H9 (cell line): ENCODE results near the gene ZNF775. TPM values are rescaled to one million over a fixed set of nuclear protein-coding genes. Genes with fewer than 3 reads are reported as not detected.

ENCODE experiments used
- DNase-seq: peaks from one replicate; pipeline ENCODE4 v3.0.0-alpha.2; 2017
- H2AFZ ChIP-seq: one replicate; pipeline ENCODE4 v1.6.1; 2013; ENCODE audit warnings: mild to moderate bottlenecking, low read length, control low read depth, moderate library complexity
- H2AK5ac ChIP-seq: 2 replicates; pipeline ENCODE4 v1.6.1; 2013; ENCODE audit warnings: low read length, control low read depth, mixed read lengths; ENCODE audit not compliant: insufficient read length
- H2BK120ac ChIP-seq: one replicate; pipeline ENCODE4 v1.6.1; 2013; ENCODE audit warnings: low read depth, mild to moderate bottlenecking, low read length, control low read depth, inconsistent platforms; ENCODE audit not compliant: poor library complexity, severe bottlenecking
- H2BK12ac ChIP-seq: 2 replicates; pipeline ENCODE4 v1.6.1; 2013; ENCODE audit warnings: low read length, control low read depth, mixed read lengths, low read depth; ENCODE audit not compliant: insufficient read length
- H2BK15ac ChIP-seq: 2 replicates; pipeline ENCODE4 v1.6.1; 2013; ENCODE audit warnings: low read depth, low read length, control low read depth
- H2BK20ac ChIP-seq: one replicate; pipeline ENCODE4 v1.6.1; 2013; ENCODE audit warnings: low read depth, mild to moderate bottlenecking, low read length, control low read depth, inconsistent platforms; ENCODE audit not compliant: poor library complexity, severe bottlenecking
- H2BK5ac ChIP-seq: 2 replicates; pipeline ENCODE4 v1.6.1; 2013; ENCODE audit warnings: low read length, control low read depth, mixed read lengths; ENCODE audit not compliant: insufficient read length
- H3K14ac ChIP-seq: 2 replicates; pipeline ENCODE4 v1.6.1; 2013; ENCODE audit warnings: low read length, control low read depth; ENCODE audit not compliant: insufficient read depth
- H3K18ac ChIP-seq: 2 replicates; pipeline ENCODE4 v1.6.1; 2013; ENCODE audit warnings: low read depth, mild to moderate bottlenecking, mixed read lengths, low read length, control low read depth; ENCODE audit not compliant: insufficient read length
- H3K23ac ChIP-seq: 2 replicates; pipeline ENCODE4 v1.6.1; 2013; ENCODE audit warnings: low read length, control low read depth, mixed read lengths, low read depth; ENCODE audit not compliant: insufficient read length
- H3K23me2 ChIP-seq: 2 replicates; pipeline ENCODE4 v1.6.1; 2013; ENCODE audit warnings: low read depth, mild to moderate bottlenecking, mixed read lengths, low read length, control low read depth; ENCODE audit not compliant: insufficient read length, poor library complexity, severe bottlenecking
- H3K27ac ChIP-seq: 2 replicates; pipeline ENCODE4 v1.5.1; 2013; ENCODE audit warnings: low read length, control low read depth, mixed read lengths, low read depth; ENCODE audit not compliant: insufficient read length
- H3K27me3 ChIP-seq: 2 replicates; pipeline ENCODE4 v1.6.1; 2013; ENCODE audit warnings: low read length, control low read depth, inconsistent platforms; ENCODE audit not compliant: insufficient read depth
- H3K4ac ChIP-seq: 2 replicates; pipeline ENCODE4 v1.6.1; 2013; ENCODE audit warnings: low read depth, mild to moderate bottlenecking, control low read depth, inconsistent platforms, low read length, moderate library complexity
- H3K4me1 ChIP-seq: 2 replicates; pipeline ENCODE4 v1.6.1; 2013; ENCODE audit warnings: low read length, control low read depth, inconsistent platforms; ENCODE audit not compliant: insufficient read depth
- H3K4me2 ChIP-seq: 2 replicates; pipeline ENCODE4 v1.6.1; 2013; ENCODE audit warnings: low read length, control low read depth, mixed read lengths; ENCODE audit not compliant: insufficient read length, insufficient read depth
- H3K56ac ChIP-seq: 2 replicates; pipeline ENCODE4 v1.6.1; 2013; ENCODE audit warnings: low read depth, mild to moderate bottlenecking, mixed read lengths, low read length, control low read depth; ENCODE audit not compliant: insufficient read length
- H3K79me1 ChIP-seq: 2 replicates; pipeline ENCODE4 v1.6.1; 2013; ENCODE audit warnings: low read depth, mild to moderate bottlenecking, moderate library complexity, low read length, control low read depth, inconsistent platforms; ENCODE audit not compliant: insufficient read depth, poor library complexity, severe bottlenecking
- H3K79me2 ChIP-seq: 2 replicates; pipeline ENCODE4 v1.6.1; 2013; ENCODE audit warnings: low read length, control low read depth, inconsistent platforms; ENCODE audit not compliant: insufficient read depth
- H3K9ac ChIP-seq: 2 replicates; pipeline ENCODE4 v1.6.1; 2013; ENCODE audit warnings: low read length, control low read depth, mixed read lengths; ENCODE audit not compliant: insufficient read length; ENCODE audit errors: extremely low read depth
- H3K9me3 ChIP-seq: one replicate; pipeline ENCODE4 v1.6.1; 2013; ENCODE audit warnings: low read depth, low read length, inconsistent platforms; ENCODE audit not compliant: control insufficient read depth
- H3T11ph ChIP-seq: one replicate; pipeline ENCODE4 v1.6.1; 2013; ENCODE audit warnings: mild to moderate bottlenecking, low read length, control low read depth, inconsistent platforms
- H4K20me1 ChIP-seq: one replicate; pipeline ENCODE4 v1.6.1; 2013; ENCODE audit not compliant: control insufficient read depth, insufficient read length, insufficient read depth
- H4K5ac ChIP-seq: 2 replicates; pipeline ENCODE4 v1.6.1; 2013; ENCODE audit warnings: low read depth, mild to moderate bottlenecking, mixed read lengths, low read length, control low read depth; ENCODE audit not compliant: insufficient read length
- H4K8ac ChIP-seq: replicated peaks from 2 replicates; pipeline ENCODE4 v1.6.1; 2013; ENCODE audit warnings: low read length, control low read depth, mixed read lengths, low read depth; ENCODE audit not compliant: insufficient read length
- H4K91ac ChIP-seq: 2 replicates; pipeline ENCODE4 v1.6.1; 2013; ENCODE audit warnings: low read depth, mild to moderate bottlenecking, moderate library complexity, mixed read lengths, low read length, control low read depth; ENCODE audit not compliant: insufficient read length
- H3K27ac Mint-ChIP-seq, 3 experiments: 2 replicates in 2 of 3; 3 replicates in 1 of 3; pipeline ENCODE4 v1.8.0; 2020 to 2021; ENCODE audit warnings: mixed read lengths in 3 of 3, mild to moderate bottlenecking in 1 of 3, moderate library complexity in 1 of 3
- H3K27me3 Mint-ChIP-seq: 2 replicates; pipeline ENCODE4 v1.8.0; 2021; ENCODE audit warnings: low read depth, mild to moderate bottlenecking, moderate library complexity, mixed read lengths
- H3K36me3 Mint-ChIP-seq, 3 experiments: 2 replicates in 2 of 3; 3 replicates in 1 of 3; pipeline ENCODE4 v1.8.0; 2020 to 2021; ENCODE audit warnings: low read depth in 3 of 3, mixed read lengths in 3 of 3; ENCODE audit not compliant: insufficient read depth in 1 of 3
- H3K4me1 Mint-ChIP-seq, 2 experiments: 2 replicates each; pipeline ENCODE4 v1.8.0; 2020; ENCODE audit warnings: mixed read lengths in 2 of 2
- H3K4me3 Mint-ChIP-seq, 2 experiments: 2 replicates in 1 of 2; 3 replicates in 1 of 2; pipeline ENCODE4 v1.8.0; 2020 to 2021; ENCODE audit warnings: mild to moderate bottlenecking in 2 of 2, mixed read lengths in 2 of 2, moderate library complexity in 1 of 2
- H3K9me3 Mint-ChIP-seq, 2 experiments: 2 replicates in 1 of 2; 3 replicates in 1 of 2; pipeline ENCODE4 v1.8.0; 2020; ENCODE audit warnings: mild to moderate bottlenecking in 2 of 2, mixed read lengths in 2 of 2, moderate library complexity in 1 of 2
- WGBS: extraction: QIAGEN DNeasy Blood & Tissue Kit; methylation state at CpG from one replicate; pipeline ENCODE4 v1.1.7; 2013; ENCODE audit warnings: missing lambda C conversion rate, low lambda C conversion rate, mixed read lengths; ENCODE audit not compliant: insufficient read length; ENCODE audit errors: extremely low coverage; 5-methylcytosine and 5-hydroxymethylcytosine counted together
- total RNA-seq: library from RNA; stranded (reverse); gene quantifications from 2 replicates; pipeline ENCODE4 v1.2.1, GENCODE V29; 2021
- TF ChIP-seq, protein P1 (sequence below): fragments of 200-600 bp; sonication (generic); conservative IDR thresholded peaks from 3 replicates; pipeline ENCODE4 v1.8.0; 2021; ENCODE audit warnings: antibody characterized with exemption, mild to moderate bottlenecking

The ZNF775 gene
- total RNA-seq, 1 experiment from 2014 or later, result 10.5 TPM

DNA sequence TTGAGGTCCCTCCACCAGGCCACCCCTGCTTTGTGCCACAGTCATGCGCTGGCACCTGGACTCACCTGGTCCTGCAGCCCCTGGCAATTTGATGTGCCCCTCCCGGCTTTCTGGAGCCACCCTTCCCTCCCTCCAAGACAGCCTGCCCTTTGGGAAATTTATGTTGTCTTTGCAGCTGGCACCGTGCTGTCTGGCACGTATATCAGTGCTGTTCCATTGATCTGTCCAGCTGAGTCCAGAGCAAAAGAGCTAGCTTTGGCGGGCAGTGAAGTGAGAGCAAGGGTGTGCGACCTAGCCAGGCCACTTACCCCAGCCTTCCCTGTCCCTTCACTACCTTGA, 43.4 kb upstream of the ZNF775 start:
- no peak for DNase-seq
- Histone ChIP-seq H3K27ac (no peak overlapping the region), H2BK5ac (no peak overlapping the region), H3K27me3 (no peaks in the 10 kb centered on the region), H3K23me2 (peaks cover 9% of the 10 kb centered on the region), H4K8ac (no peak overlapping the region), H3K4me1 (no peaks in the 10 kb centered on the region; the same call in 1 of the 2 replicates), H4K20me1 (no peaks in the 10 kb centered on the region), H3K9me3 (no peaks in the 10 kb centered on the region), H3K18ac (peak overlapping the region; percentile 3), H2BK20ac (no peak overlapping the region), H3K79me1 (no peaks in the 10 kb centered on the region), H3T11ph (no peak overlapping the region), H2BK120ac (no peak overlapping the region), H3K9ac (no peak overlapping the region), H4K5ac (no peak overlapping the region), H3K79me2 (no peaks in the 10 kb centered on the region), H3K4me2 (no peak overlapping the region), H3K14ac (peak overlapping the region; percentile 68; the same call in 1 of the 2 replicates), H4K91ac (peak overlapping the region; percentile 18), H3K23ac (no peak overlapping the region), H2AK5ac (no peak overlapping the region), H2BK15ac (no peak overlapping the region), H3K56ac (no peak overlapping the region), H3K4ac (no peak overlapping the region), H2BK12ac (no peak overlapping the region), H2AFZ (no peak overlapping the region)
- TF ChIP-seq, protein P1, sequence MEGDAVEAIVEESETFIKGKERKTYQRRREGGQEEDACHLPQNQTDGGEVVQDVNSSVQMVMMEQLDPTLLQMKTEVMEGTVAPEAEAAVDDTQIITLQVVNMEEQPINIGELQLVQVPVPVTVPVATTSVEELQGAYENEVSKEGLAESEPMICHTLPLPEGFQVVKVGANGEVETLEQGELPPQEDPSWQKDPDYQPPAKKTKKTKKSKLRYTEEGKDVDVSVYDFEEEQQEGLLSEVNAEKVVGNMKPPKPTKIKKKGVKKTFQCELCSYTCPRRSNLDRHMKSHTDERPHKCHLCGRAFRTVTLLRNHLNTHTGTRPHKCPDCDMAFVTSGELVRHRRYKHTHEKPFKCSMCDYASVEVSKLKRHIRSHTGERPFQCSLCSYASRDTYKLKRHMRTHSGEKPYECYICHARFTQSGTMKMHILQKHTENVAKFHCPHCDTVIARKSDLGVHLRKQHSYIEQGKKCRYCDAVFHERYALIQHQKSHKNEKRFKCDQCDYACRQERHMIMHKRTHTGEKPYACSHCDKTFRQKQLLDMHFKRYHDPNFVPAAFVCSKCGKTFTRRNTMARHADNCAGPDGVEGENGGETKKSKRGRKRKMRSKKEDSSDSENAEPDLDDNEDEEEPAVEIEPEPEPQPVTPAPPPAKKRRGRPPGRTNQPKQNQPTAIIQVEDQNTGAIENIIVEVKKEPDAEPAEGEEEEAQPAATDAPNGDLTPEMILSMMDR, result no peak
- Mint-ChIP-seq H3K4me1 (peaks cover 54 to 63% of the 10 kb centered on the region in 2 experiments), H3K4me3 (peak overlapping the region in 1 of 2 experiments; percentile 31; a peak in 1 of 5 replicates), H3K27ac (peak overlapping the region; percentile 91 to 99 (median 92)), H3K27me3 (peaks cover 55% of the 10 kb centered on the region), H3K9me3 (no peaks in the 10 kb centered on the region; a peak in 1 of 5 replicates), H3K36me3 (peaks cover 32 to 36% (median 35%) of the 10 kb centered on the region in 3 experiments)
- no CpG with 5 or more reads among the region's 6 CpGs for WGBS
